H9 (cell line): Measurements from ENCODE around the gene NSUN6. TPM values are rescaled to one million over a fixed set of nuclear protein-coding genes. Genes with fewer than 3 reads are reported as not detected.

Source experiments
- DNase-seq: peaks from one replicate; pipeline ENCODE4 v3.0.0-alpha.2; 2017
- H2AFZ ChIP-seq: one replicate; pipeline ENCODE4 v1.6.1; 2013; ENCODE audit warnings: mild to moderate bottlenecking, low read length, control low read depth, moderate library complexity
- H2AK5ac ChIP-seq: 2 replicates; pipeline ENCODE4 v1.6.1; 2013; ENCODE audit warnings: low read length, control low read depth, mixed read lengths; ENCODE audit not compliant: insufficient read length
- H2BK120ac ChIP-seq: one replicate; pipeline ENCODE4 v1.6.1; 2013; ENCODE audit warnings: low read depth, mild to moderate bottlenecking, low read length, control low read depth, inconsistent platforms; ENCODE audit not compliant: poor library complexity, severe bottlenecking
- H2BK12ac ChIP-seq: 2 replicates; pipeline ENCODE4 v1.6.1; 2013; ENCODE audit warnings: low read length, control low read depth, mixed read lengths, low read depth; ENCODE audit not compliant: insufficient read length
- H2BK15ac ChIP-seq: 2 replicates; pipeline ENCODE4 v1.6.1; 2013; ENCODE audit warnings: low read depth, low read length, control low read depth
- H2BK20ac ChIP-seq: one replicate; pipeline ENCODE4 v1.6.1; 2013; ENCODE audit warnings: low read depth, mild to moderate bottlenecking, low read length, control low read depth, inconsistent platforms; ENCODE audit not compliant: poor library complexity, severe bottlenecking
- H2BK5ac ChIP-seq: 2 replicates; pipeline ENCODE4 v1.6.1; 2013; ENCODE audit warnings: low read length, control low read depth, mixed read lengths; ENCODE audit not compliant: insufficient read length
- H3K14ac ChIP-seq: 2 replicates; pipeline ENCODE4 v1.6.1; 2013; ENCODE audit warnings: low read length, control low read depth; ENCODE audit not compliant: insufficient read depth
- H3K18ac ChIP-seq: 2 replicates; pipeline ENCODE4 v1.6.1; 2013; ENCODE audit warnings: low read depth, mild to moderate bottlenecking, mixed read lengths, low read length, control low read depth; ENCODE audit not compliant: insufficient read length
- H3K23ac ChIP-seq: 2 replicates; pipeline ENCODE4 v1.6.1; 2013; ENCODE audit warnings: low read length, control low read depth, mixed read lengths, low read depth; ENCODE audit not compliant: insufficient read length
- H3K23me2 ChIP-seq: 2 replicates; pipeline ENCODE4 v1.6.1; 2013; ENCODE audit warnings: low read depth, mild to moderate bottlenecking, mixed read lengths, low read length, control low read depth; ENCODE audit not compliant: insufficient read length, poor library complexity, severe bottlenecking
- H3K27ac ChIP-seq: 2 replicates; pipeline ENCODE4 v1.5.1; 2013; ENCODE audit warnings: low read length, control low read depth, mixed read lengths, low read depth; ENCODE audit not compliant: insufficient read length
- H3K27me3 ChIP-seq: 2 replicates; pipeline ENCODE4 v1.6.1; 2013; ENCODE audit warnings: low read length, control low read depth, inconsistent platforms; ENCODE audit not compliant: insufficient read depth
- H3K4ac ChIP-seq: 2 replicates; pipeline ENCODE4 v1.6.1; 2013; ENCODE audit warnings: low read depth, mild to moderate bottlenecking, control low read depth, inconsistent platforms, low read length, moderate library complexity
- H3K4me1 ChIP-seq: 2 replicates; pipeline ENCODE4 v1.6.1; 2013; ENCODE audit warnings: low read length, control low read depth, inconsistent platforms; ENCODE audit not compliant: insufficient read depth
- H3K4me2 ChIP-seq: 2 replicates; pipeline ENCODE4 v1.6.1; 2013; ENCODE audit warnings: low read length, control low read depth, mixed read lengths; ENCODE audit not compliant: insufficient read length, insufficient read depth
- H3K56ac ChIP-seq: 2 replicates; pipeline ENCODE4 v1.6.1; 2013; ENCODE audit warnings: low read depth, mild to moderate bottlenecking, mixed read lengths, low read length, control low read depth; ENCODE audit not compliant: insufficient read length
- H3K79me1 ChIP-seq: 2 replicates; pipeline ENCODE4 v1.6.1; 2013; ENCODE audit warnings: low read depth, mild to moderate bottlenecking, moderate library complexity, low read length, control low read depth, inconsistent platforms; ENCODE audit not compliant: insufficient read depth, poor library complexity, severe bottlenecking
- H3K79me2 ChIP-seq: 2 replicates; pipeline ENCODE4 v1.6.1; 2013; ENCODE audit warnings: low read length, control low read depth, inconsistent platforms; ENCODE audit not compliant: insufficient read depth
- H3K9ac ChIP-seq: 2 replicates; pipeline ENCODE4 v1.6.1; 2013; ENCODE audit warnings: low read length, control low read depth, mixed read lengths; ENCODE audit not compliant: insufficient read length; ENCODE audit errors: extremely low read depth
- H3K9me3 ChIP-seq: one replicate; pipeline ENCODE4 v1.6.1; 2013; ENCODE audit warnings: low read depth, low read length, inconsistent platforms; ENCODE audit not compliant: control insufficient read depth
- H3T11ph ChIP-seq: one replicate; pipeline ENCODE4 v1.6.1; 2013; ENCODE audit warnings: mild to moderate bottlenecking, low read length, control low read depth, inconsistent platforms
- H4K20me1 ChIP-seq: one replicate; pipeline ENCODE4 v1.6.1; 2013; ENCODE audit not compliant: control insufficient read depth, insufficient read length, insufficient read depth
- H4K5ac ChIP-seq: 2 replicates; pipeline ENCODE4 v1.6.1; 2013; ENCODE audit warnings: low read depth, mild to moderate bottlenecking, mixed read lengths, low read length, control low read depth; ENCODE audit not compliant: insufficient read length
- H4K8ac ChIP-seq: replicated peaks from 2 replicates; pipeline ENCODE4 v1.6.1; 2013; ENCODE audit warnings: low read length, control low read depth, mixed read lengths, low read depth; ENCODE audit not compliant: insufficient read length
- H4K91ac ChIP-seq: 2 replicates; pipeline ENCODE4 v1.6.1; 2013; ENCODE audit warnings: low read depth, mild to moderate bottlenecking, moderate library complexity, mixed read lengths, low read length, control low read depth; ENCODE audit not compliant: insufficient read length
- H3K27ac Mint-ChIP-seq, 3 experiments: 2 replicates in 2 of 3; 3 replicates in 1 of 3; pipeline ENCODE4 v1.8.0; 2020 to 2021; ENCODE audit warnings: mixed read lengths in 3 of 3, mild to moderate bottlenecking in 1 of 3, moderate library complexity in 1 of 3
- H3K27me3 Mint-ChIP-seq: 2 replicates; pipeline ENCODE4 v1.8.0; 2021; ENCODE audit warnings: low read depth, mild to moderate bottlenecking, moderate library complexity, mixed read lengths
- H3K36me3 Mint-ChIP-seq, 3 experiments: 2 replicates in 2 of 3; 3 replicates in 1 of 3; pipeline ENCODE4 v1.8.0; 2020 to 2021; ENCODE audit warnings: low read depth in 3 of 3, mixed read lengths in 3 of 3; ENCODE audit not compliant: insufficient read depth in 1 of 3
- H3K4me1 Mint-ChIP-seq, 2 experiments: 2 replicates each; pipeline ENCODE4 v1.8.0; 2020; ENCODE audit warnings: mixed read lengths in 2 of 2
- H3K4me3 Mint-ChIP-seq, 2 experiments: 2 replicates in 1 of 2; 3 replicates in 1 of 2; pipeline ENCODE4 v1.8.0; 2020 to 2021; ENCODE audit warnings: mild to moderate bottlenecking in 2 of 2, mixed read lengths in 2 of 2, moderate library complexity in 1 of 2
- H3K9me3 Mint-ChIP-seq, 2 experiments: 2 replicates in 1 of 2; 3 replicates in 1 of 2; pipeline ENCODE4 v1.8.0; 2020; ENCODE audit warnings: mild to moderate bottlenecking in 2 of 2, mixed read lengths in 2 of 2, moderate library complexity in 1 of 2
- CTCF ChIP-seq: fragments of 200-600 bp; sonication (generic); conservative IDR thresholded peaks from 3 replicates; pipeline ENCODE4 v1.8.0; 2021; ENCODE audit warnings: antibody characterized with exemption, mild to moderate bottlenecking
- WGBS: extraction: QIAGEN DNeasy Blood & Tissue Kit; methylation state at CpG from one replicate; pipeline ENCODE4 v1.1.7; 2013; ENCODE audit warnings: missing lambda C conversion rate, low lambda C conversion rate, mixed read lengths; ENCODE audit not compliant: insufficient read length; ENCODE audit errors: extremely low coverage; 5-methylcytosine and 5-hydroxymethylcytosine counted together
- total RNA-seq: library from RNA; stranded (reverse); gene quantifications from 2 replicates; pipeline ENCODE4 v1.2.1, GENCODE V29; 2021

The NSUN6 gene
- total RNA-seq, 1 experiment from 2014 or later: 11.9 TPM

DNA sequence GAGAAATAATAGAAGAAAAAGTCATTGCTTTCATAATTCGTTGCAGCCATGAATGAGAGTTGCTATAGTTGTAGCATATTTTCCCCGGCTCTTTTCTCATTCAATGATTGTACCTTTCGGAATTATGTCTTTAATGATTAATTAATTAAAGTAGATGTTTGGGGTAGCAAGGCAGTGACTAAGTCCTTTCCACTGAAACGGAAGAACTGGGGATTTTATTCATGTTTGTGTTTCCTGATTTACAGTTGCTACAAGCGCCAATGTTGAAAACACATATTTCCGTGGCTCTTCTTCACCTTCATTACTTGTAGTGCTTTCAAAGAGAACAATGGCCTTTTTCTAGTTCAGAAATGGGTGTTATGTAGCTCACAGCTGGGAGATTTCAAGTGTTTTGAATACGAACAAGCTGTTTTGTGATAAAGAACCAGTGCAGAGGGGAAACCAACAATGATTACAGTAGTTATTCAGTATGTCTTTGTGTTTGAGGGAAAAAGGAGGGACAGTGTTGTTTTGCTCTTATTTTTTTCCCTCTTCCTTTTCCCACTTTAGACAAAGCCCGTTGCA lies 153.5 kb downstream of the NSUN6 start:
- H3K27ac Mint-ChIP-seq: peak overlapping the region in 2 of 3 experiments; percentile 80 to 96; a peak in 4 of 7 replicates
- H4K91ac ChIP-seq: no peak overlapping the region
- no peak overlapping the region for H3T11ph ChIP-seq
- H3K18ac ChIP-seq: no peak overlapping the region
- H2BK5ac ChIP-seq: no peak overlapping the region
- no peaks in the 10 kb centered on the region for H3K9me3 ChIP-seq
- no peaks in the 10 kb centered on the region; the same call in 1 of the 2 replicates for H3K4me1 ChIP-seq
- no peaks in the 10 kb centered on the region for H3K79me1 ChIP-seq
- H4K5ac ChIP-seq: no peak overlapping the region
- H2BK15ac ChIP-seq: no peak overlapping the region
- H4K20me1 ChIP-seq: no peaks in the 10 kb centered on the region
- H2AK5ac ChIP-seq: no peak overlapping the region
- no peaks in the 10 kb centered on the region for H3K79me2 ChIP-seq
- no peaks in the 10 kb centered on the region for H3K36me3 Mint-ChIP-seq
- no peak overlapping the region for H2BK20ac ChIP-seq
- H2AFZ ChIP-seq: no peak overlapping the region
- H3K23ac ChIP-seq: no peak overlapping the region
- no peak overlapping the region for H3K9ac ChIP-seq
- H3K27me3 Mint-ChIP-seq: no peaks in the 10 kb centered on the region
- no peak overlapping the region for H2BK12ac ChIP-seq
- no peak overlapping the region for H3K56ac ChIP-seq
- WGBS: no CpG with 5 or more reads among the region's 8 CpGs
- TF ChIP-seq CTCF: no peak
- no peak overlapping the region for H2BK120ac ChIP-seq
- H3K4me2 ChIP-seq: no peak overlapping the region
- H3K27ac ChIP-seq: peak overlapping the region; percentile 46
- H3K23me2 ChIP-seq: no peaks in the 10 kb centered on the region
- H3K4me3 Mint-ChIP-seq: no peak overlapping the region
- H3K27me3 ChIP-seq: no peaks in the 10 kb centered on the region
- H3K9me3 Mint-ChIP-seq: no peaks in the 10 kb centered on the region
- peaks cover 16 to 20% of the 10 kb centered on the region in 2 experiments for H3K4me1 Mint-ChIP-seq
- H3K4ac ChIP-seq: no peak overlapping the region
- H4K8ac ChIP-seq: no peak overlapping the region
- 0 out of 2 replicates have a peak overlapping the region, but pooled peaks have one; percentile 57 for H3K14ac ChIP-seq
- no peak for DNase-seq

Other genes with a start within 250 kb of the NSUN6 start
- gene ARL5B, start 7.8 kb upstream of the NSUN6 start, total RNA-seq: 33.9 and 34.4 TPM in 2 replicates